ENCODE data around the gene IL36B.

IL36B gene

DNA sequence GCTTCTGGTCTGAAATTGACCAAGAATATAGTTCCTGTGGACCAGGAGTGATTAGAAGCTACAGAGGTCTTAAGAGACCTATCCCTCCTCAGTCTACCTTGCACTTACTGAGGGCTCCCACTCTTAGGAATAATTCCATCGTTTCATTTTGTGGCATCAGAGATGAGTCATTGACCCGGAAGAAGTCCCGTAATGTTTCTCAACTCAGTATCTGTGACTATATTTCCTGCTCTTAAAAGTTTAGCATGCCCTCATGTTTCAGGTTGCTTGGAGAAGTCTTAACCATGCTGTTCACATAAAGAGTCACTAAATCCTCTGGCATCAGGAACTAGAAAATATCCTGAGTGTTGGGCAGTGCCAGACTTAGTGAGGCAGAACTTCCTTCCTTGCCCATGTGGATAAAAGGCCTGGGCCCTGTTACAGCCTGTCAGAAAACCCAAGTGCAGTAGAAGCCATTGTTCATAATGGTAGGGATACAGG, 47.6 kb downstream of the IL36B start, which contains the start of gene IL36A:
Gene IL36A, plus strand, starts transcription at position 430 of the 480 bp plus-strand sequence. CDS start 413 bp downstream, outside the sequence.
- no peak for DNase-seq

DNA sequence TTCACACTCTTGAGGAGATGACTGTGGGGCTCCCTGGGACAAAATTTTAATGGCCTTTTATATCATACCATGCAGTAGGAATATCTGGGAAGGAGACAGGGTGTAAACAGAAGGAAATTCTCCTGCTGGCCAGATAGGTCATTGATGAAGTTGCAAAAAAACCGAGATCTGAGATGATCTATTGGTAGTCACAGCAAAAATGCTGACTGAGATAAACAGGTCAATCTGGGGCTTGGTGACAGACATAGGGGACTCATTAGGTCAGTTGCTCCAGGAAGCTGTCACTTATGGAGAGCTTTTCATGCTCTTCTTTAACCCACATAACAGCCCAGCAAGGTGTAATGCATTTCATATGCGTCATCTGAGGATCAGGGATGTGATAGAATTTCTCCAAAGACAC, 50.0 kb downstream of the IL36B start:
- DNase-seq: no peak

DNA sequence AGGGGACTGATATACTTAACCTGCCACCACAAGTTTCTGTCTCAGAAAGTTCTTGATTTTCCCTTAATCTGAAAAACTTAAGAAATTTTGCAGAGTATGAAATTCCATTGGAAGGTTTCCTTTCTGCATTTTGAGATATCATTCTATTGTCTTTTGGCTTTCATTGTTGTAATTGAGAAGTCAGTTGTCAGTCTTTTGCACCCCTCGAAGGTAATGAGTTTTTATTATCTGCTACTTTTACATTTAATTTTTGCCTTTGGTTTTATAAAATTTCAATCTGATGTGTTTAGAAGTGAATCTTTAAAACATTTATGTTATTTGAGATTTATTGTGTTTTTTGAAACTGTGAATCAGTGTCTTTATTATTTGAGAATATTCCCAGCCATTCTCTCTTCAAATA, 52.2 kb downstream of the IL36B start:
- no peak for DNase-seq

DNA sequence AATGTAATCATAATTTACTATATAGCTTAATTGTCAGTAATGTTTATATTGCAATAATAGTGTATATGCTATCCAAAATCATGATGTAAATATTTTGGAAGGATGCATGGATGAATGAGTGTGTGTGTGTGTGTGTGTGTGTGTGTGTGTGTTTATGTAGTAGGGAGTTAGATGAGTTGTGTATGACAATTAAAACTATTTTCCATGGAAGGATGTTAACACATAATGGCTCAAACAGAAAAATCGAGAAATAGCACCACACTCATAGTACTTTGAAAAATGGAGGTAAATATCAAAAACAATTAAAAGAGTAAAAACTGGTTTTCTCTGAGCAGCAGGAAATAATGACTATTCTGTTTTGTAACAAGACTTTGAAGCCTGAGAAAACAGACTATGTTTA, 55.5 kb downstream of the IL36B start:
- DNase-seq: no peak

DNA sequence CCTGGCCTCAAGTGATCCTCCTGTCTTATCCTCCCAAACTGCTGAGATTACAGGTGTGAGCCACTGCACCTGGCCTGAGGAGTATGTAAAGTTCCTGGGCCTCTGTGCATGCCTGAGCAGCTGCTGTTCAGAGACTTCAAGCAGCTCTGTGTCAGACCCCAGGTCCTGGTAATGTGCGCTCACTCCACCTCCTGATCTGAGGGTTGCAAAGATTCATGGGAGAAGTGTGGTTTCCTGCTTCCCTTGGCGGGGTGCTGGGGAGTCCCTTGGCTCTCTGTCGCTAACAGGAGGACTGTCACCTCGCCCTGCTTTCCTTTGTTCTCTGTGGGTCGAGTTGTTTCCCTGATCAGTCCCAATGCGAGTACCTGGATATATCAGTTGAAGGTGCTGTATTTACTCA, 56.0 kb downstream of the IL36B start:
- DNase-seq: peak; percentile 74 to 76

DNA sequence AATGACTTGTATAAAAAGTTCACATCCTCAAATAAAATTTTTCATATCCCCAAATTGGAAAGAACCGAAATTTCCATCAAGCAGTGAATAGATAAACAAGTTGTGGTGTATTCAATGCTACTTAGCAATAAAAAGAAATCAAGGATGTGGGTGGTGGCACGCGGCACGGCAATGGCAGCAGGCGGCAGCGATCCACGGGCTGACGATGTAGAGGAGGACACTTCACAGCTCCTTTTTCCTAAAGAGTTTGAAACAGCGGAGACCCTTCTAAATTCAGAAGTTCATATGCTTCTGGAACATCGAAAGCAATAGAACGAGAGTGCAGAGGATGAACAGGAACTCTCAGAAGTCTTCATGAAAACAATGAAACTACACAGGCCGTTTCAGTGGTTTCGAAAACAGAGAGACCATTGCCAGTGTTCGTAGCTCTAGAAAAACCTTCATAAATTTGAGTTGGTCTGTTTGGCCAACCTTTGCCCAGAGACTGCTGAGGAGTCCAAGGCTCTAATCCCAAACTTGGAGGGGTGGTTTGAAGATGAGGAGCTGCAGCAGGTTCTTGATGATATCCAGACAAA, 57.2 kb downstream of the IL36B start:
- no peak for DNase-seq

DNA sequence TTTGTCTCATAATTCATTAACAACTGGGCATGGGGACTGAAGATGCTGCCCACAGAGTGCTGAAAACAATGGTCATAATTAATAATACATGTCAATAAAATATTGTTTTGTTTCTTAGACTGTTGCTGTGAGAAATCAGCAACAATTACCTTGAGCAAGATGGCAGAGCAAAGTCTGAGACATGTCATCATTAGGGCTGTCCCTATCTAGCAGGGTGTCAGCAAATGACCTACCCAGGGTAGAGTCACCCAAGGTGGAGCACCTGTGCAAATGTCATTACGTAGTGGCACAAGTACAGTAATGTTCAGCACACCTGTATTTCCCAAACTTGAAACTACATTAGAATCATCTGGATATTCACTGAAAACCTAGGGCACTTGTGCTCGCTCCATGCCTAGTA, 58.0 kb downstream of the IL36B start:
- DNase-seq: no peak

DNA sequence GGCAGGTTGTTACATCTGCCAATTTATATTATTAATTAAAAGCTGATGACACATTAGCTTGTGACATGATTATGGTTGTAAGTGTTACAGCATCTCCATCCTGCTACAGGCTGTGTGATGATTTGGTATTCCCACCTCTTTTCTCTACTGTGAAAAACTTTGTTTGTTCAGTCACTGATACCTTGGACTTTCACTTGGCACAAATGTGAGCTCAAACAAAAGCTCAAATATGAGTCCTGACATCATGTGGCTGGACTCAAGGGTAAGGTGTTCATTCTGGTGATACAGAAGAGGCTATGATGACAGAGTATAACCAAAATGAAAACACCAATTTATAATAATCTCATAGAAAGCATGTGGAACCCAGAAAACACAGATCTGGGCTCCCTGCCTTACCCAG, 58.8 kb downstream of the IL36B start:
- DNase-seq: no peak

DNA sequence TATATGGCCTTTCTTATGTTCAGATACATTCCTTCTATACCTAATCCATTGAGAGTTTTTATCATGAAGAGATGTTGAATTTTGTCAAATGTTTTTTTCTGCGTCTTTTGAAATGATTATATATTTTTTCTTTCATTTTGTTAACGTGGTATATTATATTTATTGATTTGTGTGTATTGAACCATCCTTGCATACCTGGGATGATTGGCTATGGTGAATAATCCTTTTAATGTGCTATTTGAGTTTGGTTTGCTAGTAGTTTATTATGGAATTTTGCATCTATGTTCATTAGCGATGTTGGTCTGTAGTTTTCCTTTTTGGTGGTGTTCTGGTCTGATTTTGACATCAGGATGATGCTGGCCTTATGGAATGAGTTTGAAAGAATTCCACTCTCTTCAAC, 63.1 kb downstream of the IL36B start:
- DNase-seq: no peak

DNA sequence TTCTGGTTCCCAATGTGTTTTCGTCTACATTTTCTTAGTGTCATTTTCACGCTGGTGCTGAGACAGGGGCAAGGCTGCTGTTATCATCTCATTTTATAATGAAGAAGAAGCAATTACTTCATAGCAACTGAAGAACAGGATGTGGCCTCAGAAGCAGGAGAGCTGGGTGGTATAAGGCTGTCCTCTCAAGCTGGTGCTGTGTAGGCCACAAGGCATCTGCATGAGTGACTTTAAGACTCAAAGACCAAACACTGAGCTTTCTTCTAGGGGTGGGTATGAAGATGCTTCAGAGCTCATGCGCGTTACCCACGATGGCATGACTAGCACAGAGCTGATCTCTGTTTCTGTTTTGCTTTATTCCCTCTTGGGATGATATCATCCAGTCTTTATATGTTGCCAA, 67.6 kb downstream of the IL36B start:
- DNase-seq: peak in 1 of 2 donors; percentile 21

DNA sequence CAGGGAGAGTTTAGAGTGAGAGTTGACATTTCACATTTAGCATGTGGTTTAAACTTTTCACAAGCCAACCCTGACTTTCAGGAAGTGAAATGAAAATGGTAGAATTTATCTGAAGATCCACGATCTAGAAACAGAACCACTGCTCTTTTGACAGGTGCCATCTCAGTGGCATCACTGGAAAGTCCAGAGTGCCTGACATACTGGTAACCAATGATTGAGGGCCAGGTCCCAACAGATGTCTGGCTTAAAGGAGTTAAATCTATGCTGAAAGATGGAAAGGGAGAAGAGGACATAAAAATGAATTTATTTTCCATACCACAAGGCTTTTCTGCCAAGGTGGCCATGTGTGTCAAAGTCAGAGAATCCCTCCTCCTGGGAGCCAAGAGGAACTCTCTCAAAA, 72.1 kb downstream of the IL36B start:
- DNase-seq: no peak

DNA sequence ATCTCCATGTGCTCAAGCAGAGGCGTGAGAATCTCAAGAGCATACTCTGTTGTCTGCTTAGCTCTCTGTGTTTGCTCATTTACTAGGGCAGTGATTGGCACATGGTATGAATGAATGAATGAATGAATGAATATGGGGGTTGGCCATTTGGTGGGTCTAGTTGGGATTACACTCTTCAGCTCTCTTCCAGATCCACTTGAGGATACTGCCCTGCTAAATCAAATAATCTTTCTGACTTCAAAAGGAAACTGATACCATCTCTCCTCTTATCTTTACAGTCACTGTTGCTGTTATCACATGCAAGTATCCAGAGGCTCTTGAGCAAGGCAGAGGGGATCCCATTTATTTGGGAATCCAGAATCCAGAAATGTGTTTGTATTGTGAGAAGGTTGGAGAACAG, 72.9 kb downstream of the IL36B start:
- DNase-seq: no peak

DNA sequence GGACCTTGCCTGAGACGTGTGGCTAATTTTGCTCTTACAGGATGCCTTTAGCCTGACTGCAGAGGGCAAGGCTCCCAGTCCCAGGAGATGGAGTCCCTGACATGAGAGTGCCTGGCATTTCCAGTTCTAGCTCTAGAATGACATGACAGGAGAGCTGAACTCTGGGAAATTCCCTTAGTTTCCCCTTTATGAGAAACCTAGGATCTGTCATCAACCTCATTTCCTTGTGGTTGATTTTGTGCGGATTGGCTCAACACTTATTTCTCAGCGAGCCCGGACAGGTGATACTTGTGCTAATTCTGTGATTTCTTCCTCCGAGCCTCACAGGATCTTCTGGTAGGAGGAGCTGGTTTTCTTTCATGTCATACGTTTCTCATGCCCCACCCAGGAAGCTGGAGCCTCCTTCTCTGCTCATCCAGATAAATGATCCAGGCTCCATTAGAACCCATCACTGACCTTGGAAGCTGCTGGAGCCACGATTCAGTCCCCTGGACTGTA, 75.1 kb downstream of the IL36B start, which contains the start of gene IL36G:
Gene IL36G, plus strand, starts transcription at position 448 of the 498 bp plus-strand sequence. CDS start 633 bp downstream, outside the sequence.
- no peak for DNase-seq

All from CD4-positive, alpha-beta T cell treated with Interleukin-1 beta for 1 hour (primary cell).